ENCODE data around the gene TPMT. TPM values are rescaled to one million over a fixed set of nuclear protein-coding genes. Genes with fewer than 3 reads are reported as not detected.

TPMT gene
- total RNA-seq, 1 experiment from 2014 or later: 14.4 TPM

- Mint-ChIP-seq H3K36me3 (peaks cover 11% of the 10 kb centered on the region), H3K9me3 (peaks cover 33% of the 10 kb centered on the region), H3K4me1 (peaks cover 2% of the 10 kb centered on the region; the same call in 1 of the 2 replicates), H3K27ac (no peak overlapping the region), H3K27me3 (ENCODE audit: low read depth) (no peaks in the 10 kb centered on the region), H3K4me3 (no peak overlapping the region)
- TF ChIP-seq ZNF423 (CRISPR knock-in tag; IDR thresholded peaks at IDR 0.05) (peak; percentile 65; the same call in 1 of the 2 replicates), ZNF512 (CRISPR knock-in tag; IDR thresholded peaks at IDR 0.05; ENCODE audit: borderline replicate concordance) (no peak)
- no peak for DNase-seq (ENCODE audit: low spot score)
- no peak for ATAC-seq
- CTCF ChIA-PET: no interaction called here
- POLR2A ChIA-PET: interaction anchor here (0.6 kb wide), 1 partner anchor 27 kb away, joined by 3 read pairs; no protein-coding TSS in a partner anchor
Observed at GRCh38 chr6:18087396-18088165, 67.3 kb downstream of the TPMT start.

GRCh38 chr6:18081025-18081668 lies 73.7 kb downstream of the TPMT start:
- DNase-seq (ENCODE audit: low spot score): no peak
- Mint-ChIP-seq H3K4me1 (no peaks in the 10 kb centered on the region), H3K9me3 (peaks cover 8% of the 10 kb centered on the region), H3K36me3 (no peaks in the 10 kb centered on the region), H3K27me3 (ENCODE audit: low read depth) (no peaks in the 10 kb centered on the region), H3K4me3 (no peak overlapping the region), H3K27ac (no peak overlapping the region)
- no peak for TF ChIP-seq ZBTB43 (CRISPR knock-in tag; IDR thresholded peaks at IDR 0.05)
- TF ChIP-seq GABPB1 (CRISPR knock-in tag; IDR thresholded peaks at IDR 0.05): peak; percentile 70
- ChIA-PET POLR2A (no interaction called here), CTCF (no interaction called here)
- no peak for ATAC-seq

GRCh38 chr6:18080544-18080943 lies 74.3 kb downstream of the TPMT start:
- no peak for ATAC-seq
- no peaks in the 10 kb centered on the region for H3K4me1 Mint-ChIP-seq
- no peak for TF ChIP-seq MLX (CRISPR knock-in tag; IDR thresholded peaks at IDR 0.05)
- TF ChIP-seq TCF7 (CRISPR knock-in tag; IDR thresholded peaks at IDR 0.05; ENCODE audit: low read depth): no peak
- no peak for TF ChIP-seq ZNF671 (CRISPR knock-in tag; IDR thresholded peaks at IDR 0.05)
- no peak for TF ChIP-seq ZBTB43 (CRISPR knock-in tag; IDR thresholded peaks at IDR 0.05)
- TF ChIP-seq FOXK1 (CRISPR knock-in tag; IDR thresholded peaks at IDR 0.05): no peak
- no peak for TF ChIP-seq RORB (CRISPR knock-in tag; IDR thresholded peaks at IDR 0.05)
- TF ChIP-seq NFYB (CRISPR knock-in tag; conservative IDR thresholded peaks at IDR 0.05; ENCODE audit: low read depth): no peak
- TF ChIP-seq ZBTB21 (CRISPR knock-in tag; IDR thresholded peaks at IDR 0.05; ENCODE audit: borderline replicate concordance): no peak
- TF ChIP-seq ETV6 (CRISPR knock-in tag; IDR thresholded peaks at IDR 0.05): no peak
- TF ChIP-seq AFF4 (CRISPR knock-in tag; IDR thresholded peaks at IDR 0.05; ENCODE audit: borderline replicate concordance): no peak
- no peak for TF ChIP-seq TEAD4 (CRISPR knock-in tag; IDR thresholded peaks at IDR 0.05)
- no peak for TF ChIP-seq ZNF263 (CRISPR knock-in tag; IDR thresholded peaks at IDR 0.05; ENCODE audit: low read depth)
- no peak for TF ChIP-seq CTCF (IDR thresholded peaks at IDR 0.05)
- TF ChIP-seq SMAD3 (CRISPR knock-in tag; IDR thresholded peaks at IDR 0.05; ENCODE audit: borderline replicate concordance): no peak
- TF ChIP-seq MYBL2 (CRISPR knock-in tag; IDR thresholded peaks at IDR 0.05): no peak
- no peak for TF ChIP-seq NFE2L1 (CRISPR knock-in tag; IDR thresholded peaks at IDR 0.05)
- H3K27me3 Mint-ChIP-seq (ENCODE audit: low read depth): no peaks in the 10 kb centered on the region
- H3K27ac Mint-ChIP-seq: no peak overlapping the region
- no peak for DNase-seq (ENCODE audit: low spot score)
- H3K9me3 Mint-ChIP-seq: peaks cover 12% of the 10 kb centered on the region
- ChIA-PET CTCF (no interaction called here), POLR2A (no interaction called here)
- H3K4me3 Mint-ChIP-seq: no peak overlapping the region
- peaks cover 4% of the 10 kb centered on the region for H3K36me3 Mint-ChIP-seq

Data from WTC11 (cell line).